Stimulated activated naive B cell treated with anti-CD40 and anti-IgM and Interleukin-4, amounts not matched to agents 10 μg/mL and 1 μg/mL and 100 μg/mL, for 72 hours (primary cell): ENCODE results near the gene SSX2IP.

Source experiments
- ATAC-seq, 2 donors: fragments of 150-1000 bp; cut with Tn5 transposase; replicated peaks; 2 replicates each; pipeline ENCODE4 v1.10.0; 2021; ENCODE audit warnings: moderate library complexity in 1 of 2
- DNase-seq: peaks from one replicate; pipeline ENCODE4 v3.0.0; 2021
- H3K27ac Mint-ChIP-seq: one replicate; pipeline ENCODE4 v1.8.0; 2022; ENCODE audit warnings: mild to moderate bottlenecking, mixed read lengths
- H3K27me3 Mint-ChIP-seq, 2 donors: one replicate each; pipeline ENCODE4 v1.8.0; 2022; ENCODE audit warnings: mixed read lengths in 2 of 2
- H3K36me3 Mint-ChIP-seq, 2 donors: one replicate each; pipeline ENCODE4 v1.8.0; 2022; ENCODE audit warnings: mixed read lengths in 2 of 2, mild to moderate bottlenecking in 1 of 2
- H3K4me1 Mint-ChIP-seq, 2 donors: one replicate each; pipeline ENCODE4 v1.8.0; 2022; ENCODE audit warnings: mixed read lengths in 2 of 2, mild to moderate bottlenecking in 1 of 2
- H3K4me3 Mint-ChIP-seq, 2 donors: one replicate each; pipeline ENCODE4 v1.8.0; 2022; ENCODE audit warnings: mild to moderate bottlenecking in 2 of 2, mixed read lengths in 2 of 2, moderate library complexity in 1 of 2
- H3K9me3 Mint-ChIP-seq, 2 donors: one replicate each; pipeline ENCODE4 v1.8.0; 2022; ENCODE audit warnings: mixed read lengths in 2 of 2, mild to moderate bottlenecking in 1 of 2

Gene SSX2IP

GRCh38 chr1:84721152-84721551 is 30.9 kb upstream of the SSX2IP start:
- Mint-ChIP-seq H3K36me3 (no peaks in the 10 kb centered on the region), H3K9me3 (no peaks in the 10 kb centered on the region), H3K27me3 (peaks cover 0 to 7% of the 10 kb centered on the region in 2 donors), H3K27ac (no peak overlapping the region), H3K4me3 (no peak overlapping the region), H3K4me1 (no peaks in the 10 kb centered on the region)
- ATAC-seq: peak in 1 of 2 donors; percentile 33
- DNase-seq: no peak

DNA sequence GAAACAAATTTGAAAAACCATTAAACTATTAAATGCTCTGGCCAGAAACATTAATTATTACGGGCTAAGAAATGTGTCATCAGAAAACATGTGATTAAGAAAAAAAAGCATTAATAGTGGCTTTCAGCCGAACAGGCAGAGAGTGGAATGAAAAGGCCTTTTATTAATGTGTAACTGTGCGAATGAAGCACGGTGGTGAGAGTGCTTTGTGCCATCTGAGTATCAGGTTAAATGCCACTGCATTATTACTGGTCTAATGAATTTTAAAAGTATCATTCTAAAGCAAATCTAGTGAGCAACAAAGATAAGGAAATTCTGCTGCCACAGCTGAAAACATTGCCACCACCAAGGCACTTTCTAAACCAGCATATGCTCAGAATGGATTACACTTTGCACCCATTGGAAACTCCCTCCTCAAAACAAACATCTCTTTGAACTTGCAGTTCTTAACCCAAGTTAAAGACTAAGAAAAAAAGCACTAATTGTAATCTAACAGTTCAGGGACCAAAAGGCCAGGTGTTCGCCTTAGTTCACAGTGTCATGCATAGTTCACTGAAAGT is 30.0 kb upstream of the SSX2IP start:
- Mint-ChIP-seq H3K4me3 (no peak overlapping the region), H3K27ac (no peak overlapping the region), H3K4me1 (no peaks in the 10 kb centered on the region), H3K27me3 (peaks cover 0 to 7% of the 10 kb centered on the region in 2 donors), H3K36me3 (no peaks in the 10 kb centered on the region), H3K9me3 (no peaks in the 10 kb centered on the region)
- no peak for ATAC-seq
- no peak for DNase-seq

- Mint-ChIP-seq H3K4me1 (no peaks in the 10 kb centered on the region), H3K4me3 (no peak overlapping the region), H3K36me3 (no peaks in the 10 kb centered on the region), H3K27me3 (peaks cover 0 to 7% of the 10 kb centered on the region in 2 donors), H3K27ac (no peak overlapping the region), H3K9me3 (no peaks in the 10 kb centered on the region)
- ATAC-seq (no peak), DNase-seq (no peak)
Observed at GRCh38 chr1:84719543-84720217, 29.4 kb upstream of the SSX2IP start.

- Mint-ChIP-seq H3K9me3 (no peaks in the 10 kb centered on the region), H3K4me1 (no peaks in the 10 kb centered on the region), H3K27me3 (no peaks in the 10 kb centered on the region), H3K36me3 (no peaks in the 10 kb centered on the region), H3K4me3 (no peak overlapping the region), H3K27ac (no peak overlapping the region)
- DNase-seq (no peak), ATAC-seq (no peak)
Observed at GRCh38 chr1:84715342-84716019, 25.2 kb upstream of the SSX2IP start.

GRCh38 chr1:84712276-84712874 is 22.1 kb upstream of the SSX2IP start:
- Mint-ChIP-seq H3K4me3 (no peak overlapping the region), H3K27ac (no peak overlapping the region), H3K36me3 (no peaks in the 10 kb centered on the region), H3K9me3 (no peaks in the 10 kb centered on the region), H3K27me3 (no peaks in the 10 kb centered on the region), H3K4me1 (no peaks in the 10 kb centered on the region)
- DNase-seq: no peak
- ATAC-seq: no peak

GRCh38 chr1:84711869-84712268 is 21.6 kb upstream of the SSX2IP start:
- Mint-ChIP-seq H3K27ac (no peak overlapping the region), H3K27me3 (no peaks in the 10 kb centered on the region), H3K36me3 (no peaks in the 10 kb centered on the region), H3K4me1 (no peaks in the 10 kb centered on the region), H3K9me3 (no peaks in the 10 kb centered on the region), H3K4me3 (no peak overlapping the region)
- ATAC-seq (no peak), DNase-seq (no peak)

DNA sequence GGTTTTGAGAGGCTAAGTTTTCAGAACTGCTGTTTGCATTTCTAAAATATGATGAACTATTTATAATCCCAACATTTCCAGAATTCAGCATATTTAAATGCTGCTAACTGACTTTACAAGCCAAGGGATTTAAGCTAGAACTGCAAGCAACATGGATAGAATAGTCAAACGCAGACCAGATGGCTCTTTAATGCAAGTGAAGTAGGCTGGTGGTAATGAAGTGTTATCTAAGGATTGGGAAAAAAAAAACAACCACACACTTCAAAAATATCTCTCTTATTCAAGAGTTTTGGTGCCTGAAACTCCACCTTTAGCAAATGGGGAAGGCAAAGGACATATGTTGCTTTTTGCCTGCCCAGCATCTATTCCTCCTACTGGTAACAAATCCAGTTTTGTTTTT is 20.9 kb upstream of the SSX2IP start:
- Mint-ChIP-seq H3K4me1 (no peaks in the 10 kb centered on the region), H3K9me3 (no peaks in the 10 kb centered on the region), H3K27ac (no peak overlapping the region), H3K4me3 (no peak overlapping the region), H3K36me3 (no peaks in the 10 kb centered on the region), H3K27me3 (no peaks in the 10 kb centered on the region)
- ATAC-seq: no peak
- no peak for DNase-seq

- ATAC-seq: no peak
- no peak overlapping the region for H3K27ac Mint-ChIP-seq
- H3K9me3 Mint-ChIP-seq: no peaks in the 10 kb centered on the region
- H3K36me3 Mint-ChIP-seq: no peaks in the 10 kb centered on the region
- no peak for DNase-seq
- no peaks in the 10 kb centered on the region for H3K27me3 Mint-ChIP-seq
- H3K4me1 Mint-ChIP-seq: no peaks in the 10 kb centered on the region
- H3K4me3 Mint-ChIP-seq: no peak overlapping the region
Observed at GRCh38 chr1:84709131-84709530, 18.9 kb upstream of the SSX2IP start.

- Mint-ChIP-seq H3K27ac (no peak overlapping the region), H3K4me3 (no peak overlapping the region), H3K9me3 (no peaks in the 10 kb centered on the region), H3K36me3 (no peaks in the 10 kb centered on the region), H3K27me3 (no peaks in the 10 kb centered on the region), H3K4me1 (no peaks in the 10 kb centered on the region)
- ATAC-seq: no peak
- DNase-seq: no peak
Observed at GRCh38 chr1:84708031-84708430, 17.8 kb upstream of the SSX2IP start.

- Mint-ChIP-seq H3K36me3 (no peaks in the 10 kb centered on the region), H3K27ac (no peak overlapping the region), H3K27me3 (no peaks in the 10 kb centered on the region), H3K4me3 (no peak overlapping the region), H3K4me1 (peaks cover 0 to under 1% of the 10 kb centered on the region in 2 donors), H3K9me3 (no peaks in the 10 kb centered on the region)
- DNase-seq (no peak), ATAC-seq (peak; percentile 71 to 86)
Observed at GRCh38 chr1:84705513-84705912, 15.3 kb upstream of the SSX2IP start.

DNA sequence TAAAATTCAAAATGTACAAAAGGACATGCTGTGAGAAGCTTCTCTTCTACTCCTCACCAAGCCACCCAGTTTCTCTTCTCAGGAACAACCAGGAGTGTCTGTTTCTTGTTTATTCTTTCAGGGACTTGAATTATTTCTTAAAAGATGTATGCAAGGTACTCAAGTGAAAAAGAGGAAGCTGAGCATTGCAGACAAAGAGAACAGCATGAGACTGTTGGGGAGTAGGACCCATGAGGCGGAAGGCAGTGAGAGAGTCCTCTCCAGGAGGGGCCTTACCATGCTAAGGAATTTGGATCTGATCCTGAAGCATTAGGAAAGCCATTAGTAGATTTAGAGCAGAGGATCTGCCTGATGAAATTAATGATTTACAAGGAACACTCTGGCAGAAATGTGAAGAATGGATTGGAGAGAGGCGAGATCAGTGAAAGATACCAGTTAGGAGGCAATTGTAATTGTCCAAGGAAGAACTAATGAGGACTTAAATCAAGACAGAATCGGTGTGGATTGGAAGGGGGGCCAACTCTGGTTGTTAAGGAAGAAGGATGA is 14.7 kb upstream of the SSX2IP start:
- H3K4me1 Mint-ChIP-seq: peaks cover 4 to 6% of the 10 kb centered on the region in 2 donors
- peak; percentile 79 to 84 for ATAC-seq
- H3K36me3 Mint-ChIP-seq: no peaks in the 10 kb centered on the region
- H3K27me3 Mint-ChIP-seq: no peaks in the 10 kb centered on the region
- no peaks in the 10 kb centered on the region for H3K9me3 Mint-ChIP-seq
- H3K27ac Mint-ChIP-seq: no peak overlapping the region
- DNase-seq: no peak
- H3K4me3 Mint-ChIP-seq: no peak overlapping the region

DNA sequence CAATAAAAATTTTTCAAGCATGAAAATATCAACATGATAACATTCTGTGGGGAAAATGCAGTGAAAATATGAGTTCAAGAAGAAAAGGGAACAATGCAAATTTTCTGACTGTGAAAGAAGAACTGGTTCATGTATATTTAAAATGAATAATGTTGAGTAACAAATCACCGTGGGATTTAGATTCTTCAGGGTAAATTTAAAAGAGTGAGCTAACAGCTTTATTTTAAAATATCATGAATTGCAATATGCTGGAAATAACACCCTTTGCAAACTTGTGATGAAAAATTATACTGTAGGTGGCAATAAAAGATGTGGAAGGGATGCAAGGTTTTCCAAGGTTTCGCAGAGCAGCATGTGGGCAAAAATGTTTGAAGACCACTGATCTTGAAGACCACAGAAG is 13.2 kb upstream of the SSX2IP start:
- H3K4me3 Mint-ChIP-seq: no peak overlapping the region
- no peak overlapping the region for H3K27ac Mint-ChIP-seq
- no peaks in the 10 kb centered on the region for H3K9me3 Mint-ChIP-seq
- no peaks in the 10 kb centered on the region for H3K36me3 Mint-ChIP-seq
- peaks cover 5 to 12% of the 10 kb centered on the region in 2 donors for H3K4me1 Mint-ChIP-seq
- no peaks in the 10 kb centered on the region for H3K27me3 Mint-ChIP-seq
- DNase-seq: no peak
- no peak for ATAC-seq

- Mint-ChIP-seq H3K27me3 (no peaks in the 10 kb centered on the region), H3K4me1 (peaks cover 5 to 12% of the 10 kb centered on the region in 2 donors), H3K9me3 (no peaks in the 10 kb centered on the region), H3K4me3 (no peak overlapping the region), H3K36me3 (no peaks in the 10 kb centered on the region), H3K27ac (no peak overlapping the region)
- ATAC-seq: no peak
- DNase-seq: no peak
Observed at GRCh38 chr1:84702143-84702542, 11.9 kb upstream of the SSX2IP start.

DNA sequence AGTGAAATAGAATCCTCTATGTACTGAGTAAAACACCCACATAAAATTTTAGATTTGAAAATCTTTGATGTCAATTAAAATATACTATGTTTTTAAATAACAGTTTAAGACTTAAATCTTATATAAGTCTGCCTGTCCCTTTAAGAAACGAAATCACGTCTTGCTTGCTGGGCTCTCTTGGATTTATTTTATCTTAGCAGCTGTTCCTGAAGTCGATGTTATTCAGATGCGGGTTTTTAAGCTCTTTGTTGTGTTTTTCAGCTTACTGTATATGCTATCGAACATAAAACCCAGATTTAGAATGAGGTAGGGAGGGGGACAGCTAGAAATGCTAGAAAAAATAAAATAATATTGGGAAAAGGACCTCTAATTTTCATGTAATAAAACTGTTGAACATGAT is 11.1 kb upstream of the SSX2IP start:
- no peaks in the 10 kb centered on the region for H3K9me3 Mint-ChIP-seq
- H3K4me3 Mint-ChIP-seq: no peak overlapping the region
- H3K27ac Mint-ChIP-seq: no peak overlapping the region
- DNase-seq (no peak), ATAC-seq (no peak)
- H3K27me3 Mint-ChIP-seq: no peaks in the 10 kb centered on the region
- no peaks in the 10 kb centered on the region for H3K36me3 Mint-ChIP-seq
- peaks cover 5 to 12% of the 10 kb centered on the region in 2 donors for H3K4me1 Mint-ChIP-seq
